DMS79 (cell line): ENCODE results near the gene FAM228A.
A peak's percentile ranks its signal among the peaks of the same experiment; 100 is the strongest.
"Not testable (repeated sequence)": the region's sequence is repeated elsewhere in the genome, so short reads cannot be mapped to it uniquely, and the experiment has no call there.

Experiments
- DNase-seq: peaks from one replicate; lab custom pipeline; 2025; lab: John Stamatoyannopoulos, UW

The FAM228A gene

GRCh38 chr2:24174851-24175277 lies at the start of gene FAM228A:
Gene FAM228A, plus strand, starts transcription at chr2:24175053. Its CDS starts 428 bp downstream, at chr2:24175481.
- DNase-seq = no peak

- no peak for DNase-seq
Observed at GRCh38 chr2:24125956-24126355, 48.9 kb upstream of the FAM228A start.

DNA sequence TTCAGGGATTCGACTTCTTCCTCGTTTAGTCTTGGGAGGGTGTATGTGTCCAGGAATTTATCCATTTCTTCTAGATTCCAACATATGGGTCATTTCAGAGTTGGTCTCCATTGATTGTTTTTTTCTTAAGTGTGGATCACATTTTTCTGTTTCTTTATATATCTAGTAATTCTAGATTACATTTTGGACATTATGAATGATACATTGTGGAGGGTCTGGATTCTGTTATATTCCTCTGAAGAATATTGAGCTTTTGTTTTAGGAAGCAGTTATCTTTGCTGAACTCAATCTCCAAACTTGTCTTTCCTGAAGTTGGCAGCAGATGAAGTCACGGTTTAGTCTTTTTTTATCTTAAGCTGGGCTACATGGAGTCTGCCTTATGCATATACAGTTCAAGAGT lies 42.3 kb upstream of the FAM228A start:
- no peak for DNase-seq

GRCh38 chr2:24140305-24140704 lies 34.5 kb upstream of the FAM228A start:
- DNase-seq = not testable (repeated sequence)

DNA sequence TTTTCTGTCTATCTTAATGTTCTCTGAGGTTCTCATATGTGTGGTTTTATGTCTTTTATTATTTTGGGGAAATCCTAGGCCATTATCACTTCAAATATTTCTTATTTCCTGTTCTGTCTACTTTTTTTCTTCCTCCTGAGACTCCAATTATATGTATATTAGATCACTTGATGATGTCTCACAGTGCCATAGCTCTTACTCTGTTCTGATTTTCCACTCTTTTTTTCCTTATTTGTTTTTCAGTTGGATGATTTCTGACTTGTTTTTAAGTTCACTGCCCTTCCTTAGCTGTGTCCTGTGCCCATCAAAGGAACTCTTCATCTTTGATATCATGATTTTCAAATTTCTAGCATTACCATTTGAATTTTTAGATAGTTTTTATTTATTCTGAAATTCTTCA lies 27.5 kb upstream of the FAM228A start:
- DNase-seq = no peak

- DNase-seq = no peak
Observed at GRCh38 chr2:24152413-24153197, 22.2 kb upstream of the FAM228A start.

GRCh38 chr2:24153478-24153877 lies 21.4 kb upstream of the FAM228A start:
- DNase-seq = no peak

GRCh38 chr2:24158131-24158530 lies 16.7 kb upstream of the FAM228A start:
- no peak for DNase-seq

DNA sequence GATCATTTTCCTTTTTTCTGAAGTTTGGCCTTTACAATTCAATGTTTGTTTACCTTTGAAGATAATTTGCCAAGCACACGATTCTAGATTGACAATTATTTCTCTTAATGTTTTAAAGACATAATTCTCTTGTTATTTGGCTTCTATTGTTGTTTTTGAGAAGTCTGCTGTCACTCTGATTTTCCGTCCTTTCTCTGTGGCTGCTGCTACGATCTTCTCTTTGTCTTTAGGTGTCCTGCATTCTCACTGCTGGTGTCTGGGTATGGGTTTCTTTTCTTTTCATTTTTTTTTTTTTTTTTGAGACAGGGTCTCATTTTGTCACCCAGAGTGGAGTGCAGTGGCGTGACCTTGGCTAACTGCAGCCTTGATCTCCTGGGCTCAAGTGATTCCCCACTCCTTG lies 15.1 kb upstream of the FAM228A start:
- no peak for DNase-seq

GRCh38 chr2:24160761-24161160 lies 14.1 kb upstream of the FAM228A start:
- DNase-seq = no peak

- no peak for DNase-seq
Observed at GRCh38 chr2:24162494-24162893, 12.4 kb upstream of the FAM228A start.

GRCh38 chr2:24163186-24163585 lies 11.7 kb upstream of the FAM228A start:
- no peak for DNase-seq

DNA sequence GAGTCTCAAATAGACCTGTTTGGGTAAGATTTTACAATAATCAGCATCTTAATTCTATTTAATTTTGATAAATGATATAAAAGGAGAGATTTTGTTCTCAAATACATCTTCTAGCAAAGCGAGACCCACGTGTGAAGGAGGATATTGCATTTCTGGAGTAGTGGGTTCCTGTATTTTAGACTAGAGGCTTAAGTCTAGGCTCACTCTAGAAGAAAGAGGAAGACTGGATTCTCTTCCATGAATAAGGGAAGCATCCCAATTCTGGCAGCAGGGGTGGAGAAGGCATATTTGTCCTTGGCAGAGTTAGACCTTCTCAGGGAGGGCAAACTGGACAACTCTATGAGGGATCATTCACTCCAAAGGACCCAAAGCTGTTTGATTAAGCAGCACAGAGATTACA lies 11.3 kb upstream of the FAM228A start:
- no peak for DNase-seq

GRCh38 chr2:24164416-24164973 lies 10.4 kb upstream of the FAM228A start:
- no peak for DNase-seq

- DNase-seq = no peak
Observed at GRCh38 chr2:24169023-24169422, 5.8 kb upstream of the FAM228A start.

DNA sequence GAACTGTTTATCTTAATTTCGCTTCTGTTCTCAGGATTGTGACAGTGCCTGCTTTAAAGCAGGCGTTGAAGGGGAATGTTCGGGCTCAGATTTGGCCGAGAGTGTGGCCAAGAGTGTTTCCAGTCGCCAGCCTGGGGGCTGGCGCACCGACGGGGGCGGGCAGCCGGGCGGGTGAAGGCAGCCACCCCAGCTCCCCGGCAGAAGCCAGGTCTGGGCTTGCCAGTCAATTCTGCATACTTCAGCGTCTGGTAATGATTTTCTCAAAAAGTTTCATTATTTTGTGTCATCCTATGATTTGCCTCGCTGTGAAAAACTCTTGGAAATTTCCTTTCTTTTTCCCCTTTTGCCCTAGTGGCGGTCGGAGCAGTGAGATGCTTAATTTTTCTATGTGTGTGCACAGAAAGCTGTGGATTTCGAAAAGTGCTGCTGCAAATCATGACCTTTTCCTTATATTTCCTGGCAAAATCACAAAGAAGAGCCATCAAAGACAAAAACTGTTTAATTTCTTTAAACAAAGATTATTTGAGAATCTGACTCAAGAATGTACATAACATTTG lies 856 bp downstream of the FAM228A start:
- DNase-seq = no peak

DNA sequence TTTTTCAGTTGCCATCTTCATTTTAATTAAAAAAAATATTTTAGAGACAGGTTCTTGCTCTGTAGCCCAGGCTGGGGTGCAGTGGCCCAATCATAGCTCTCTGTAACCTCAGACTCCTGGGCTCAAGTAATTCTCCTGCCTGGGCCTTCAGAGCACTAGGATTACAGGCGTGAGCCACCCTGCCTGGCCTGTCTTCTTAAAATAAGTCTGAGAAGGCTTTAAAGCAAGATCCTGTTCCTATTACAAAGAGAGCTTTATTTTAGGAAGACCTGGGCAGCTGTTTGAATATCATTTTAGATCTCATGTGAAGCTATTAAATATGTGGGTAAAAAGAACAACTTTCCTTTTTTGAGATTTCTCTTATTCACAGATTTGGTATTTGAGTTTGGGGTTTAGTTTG lies 1.5 kb downstream of the FAM228A start:
- no peak for DNase-seq

- DNase-seq = no peak
Observed at GRCh38 chr2:24179683-24180082, 4.8 kb downstream of the FAM228A start.

GRCh38 chr2:24181849-24182248 lies 7.0 kb downstream of the FAM228A start:
- DNase-seq = no peak

- DNase-seq = peak; percentile 67
Observed at GRCh38 chr2:24182507-24182906, 7.7 kb downstream of the FAM228A start.

- DNase-seq = peak; percentile 77
Observed at GRCh38 chr2:24183366-24184069, 8.7 kb downstream of the FAM228A start.

DNA sequence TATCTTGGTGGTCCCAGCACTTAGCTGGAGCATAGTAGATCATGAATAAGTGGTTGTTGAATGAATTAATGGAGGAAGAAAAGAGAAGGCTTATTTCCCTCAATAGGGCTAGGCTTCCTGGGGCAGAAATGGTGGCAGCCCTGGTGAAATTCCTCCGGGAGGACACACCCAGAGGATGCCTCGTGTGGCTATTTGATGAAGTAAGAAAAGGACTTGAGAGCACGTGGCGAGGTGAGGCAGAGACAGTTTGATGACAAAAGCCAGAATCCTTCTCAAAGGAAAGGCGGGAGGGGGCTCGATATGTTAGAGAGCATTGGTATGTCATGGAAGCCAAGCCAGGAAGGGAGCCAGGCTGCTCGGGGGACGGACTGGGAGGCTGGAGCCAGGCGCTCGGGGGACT lies 14.7 kb downstream of the FAM228A start:
- no peak for DNase-seq

DNA sequence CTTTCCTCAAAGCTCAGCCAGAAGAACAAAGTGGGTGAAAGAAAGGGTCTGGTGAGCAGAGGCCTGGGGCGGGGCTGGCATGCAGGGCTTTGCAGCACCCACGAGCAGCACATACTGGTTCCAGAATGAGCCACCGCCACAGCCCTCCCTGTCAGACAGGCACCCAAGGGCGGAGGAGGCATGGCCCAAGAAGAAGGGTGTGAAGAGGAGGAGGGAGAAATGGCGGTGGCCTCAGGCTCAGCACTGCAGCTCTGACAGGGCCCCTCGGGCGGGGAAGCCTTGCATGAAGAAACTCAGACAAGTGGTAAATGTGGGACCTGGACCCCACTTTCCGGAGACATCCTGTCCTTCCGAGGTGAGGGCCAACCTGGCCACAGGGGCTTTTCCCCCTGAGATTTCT lies 15.7 kb downstream of the FAM228A start:
- DNase-seq = no peak
